Smooth muscle cell (in vitro differentiated cells): Measurements from ENCODE around the gene PRDM12. TPM values are rescaled to one million over a fixed set of nuclear protein-coding genes. Genes with fewer than 3 reads are reported as not detected.

Experiments
- DNase-seq: peaks from one replicate; lab custom pipeline; 2025; ENCODE audit not compliant: unreplicated experiment; lab: John Stamatoyannopoulos, UW
- H2AFZ ChIP-seq: fragments of 200-600 bp; sonication (generic); 2 replicates; pipeline ENCODE4 v1.6.0; 2016; ENCODE audit warnings: antibody characterized with exemption, low read depth, mild to moderate bottlenecking
- H3F3A ChIP-seq: fragments of 200-600 bp; sonication (generic); 2 replicates; pipeline ENCODE4 v1.6.0; 2017; ENCODE audit warnings: antibody characterized with exemption, low read depth
- H3K27ac ChIP-seq: fragments of 200-600 bp; sonication (generic); 2 replicates; pipeline ENCODE4 v1.5.1; 2016; ENCODE audit warnings: low read depth, mild to moderate bottlenecking
- H3K27me3 ChIP-seq: fragments of 200-600 bp; sonication (generic); 2 replicates; pipeline ENCODE4 v1.6.1; 2016; ENCODE audit warnings: low read depth, mild to moderate bottlenecking
- H3K36me3 ChIP-seq: fragments of 200-600 bp; sonication (generic); 2 replicates; pipeline ENCODE4 v1.5.1; 2016; ENCODE audit warnings: low read depth
- H3K4me1 ChIP-seq: fragments of 200-600 bp; sonication (generic); 2 replicates; pipeline ENCODE4 v1.5.1; 2016; ENCODE audit warnings: low read depth
- H3K4me2 ChIP-seq: fragments of 200-600 bp; sonication (generic); 2 replicates; pipeline ENCODE4 v1.6.0; 2016; ENCODE audit warnings: mild to moderate bottlenecking
- H3K4me3 ChIP-seq: fragments of 200-600 bp; sonication (generic); 2 replicates; pipeline ENCODE4 v1.5.1; 2016; ENCODE audit warnings: mild to moderate bottlenecking
- H3K79me2 ChIP-seq: fragments of 200-600 bp; sonication (generic); 2 replicates; pipeline ENCODE4 v1.6.0; 2016; ENCODE audit warnings: low read depth, mild to moderate bottlenecking
- H3K9ac ChIP-seq: fragments of 200-600 bp; sonication (generic); 2 replicates; pipeline ENCODE4 v1.6.0; 2016; ENCODE audit warnings: low read depth
- H3K9me3 ChIP-seq: fragments of 200-600 bp; sonication (generic); replicated peaks from 2 replicates; pipeline ENCODE4 v1.5.1; 2016; ENCODE audit warnings: low read depth
- H4K20me1 ChIP-seq: fragments of 200-600 bp; sonication (generic); 2 replicates; pipeline ENCODE4 v1.6.0; 2016; ENCODE audit warnings: low read depth
- CTCF ChIP-seq: fragments of 200-600 bp; sonication (generic); IDR thresholded peaks from 2 replicates; pipeline ENCODE4 v1.5.1; 2017; ENCODE audit warnings: borderline replicate concordance, mild to moderate bottlenecking, antibody characterized with exemption; ENCODE audit not compliant: insufficient read depth, poor library complexity, severe bottlenecking
- WGBS: methylation state at CpG from one replicate; pipeline ENCODE4 v1.1.7; 2016; ENCODE audit warnings: low lambda C conversion rate; 5-methylcytosine and 5-hydroxymethylcytosine counted together
- polyA plus RNA-seq: library from polyadenylated mRNA; unstranded; fragments of >200 nt; fragmentation: Nextera tagmentation; extraction: Ambion mirVana; gene quantifications from 2 replicates; pipeline ENCODE4 v1.2.1, GENCODE V29; 2016
- total RNA-seq: library from RNA; depleted of rRNA; stranded (reverse); fragments of >200 nt; gene quantifications from 2 replicates; pipeline ENCODE4 v1.2.3, GENCODE V29; 2014

Gene PRDM12
- total and polyA plus RNA-seq, 2 experiments from 2014 or later = not detected

- H2AFZ ChIP-seq = no peak overlapping the region
- no peaks in the 10 kb centered on the region for H3K79me2 ChIP-seq
- H3K36me3 ChIP-seq = peaks cover 7% of the 10 kb centered on the region
- DNase-seq = no peak
- no peaks in the 10 kb centered on the region for H3K9me3 ChIP-seq
- H3K9ac ChIP-seq = no peak overlapping the region
- no peak overlapping the region for H3K4me2 ChIP-seq
- H4K20me1 ChIP-seq = peaks cover 6% of the 10 kb centered on the region
- H3F3A ChIP-seq = no peaks in the 10 kb centered on the region
- 97% methylated on average over 25 of the region's 25 CpGs for WGBS
- H3K4me1 ChIP-seq = no peaks in the 10 kb centered on the region
- no peak for TF ChIP-seq CTCF
- H3K27me3 ChIP-seq = no peaks in the 10 kb centered on the region
- H3K27ac ChIP-seq = no peak overlapping the region
- H3K4me3 ChIP-seq = no peak overlapping the region
These were observed 30.8 kb upstream of the PRDM12 start for GRCh38 chr9:130633336-130634190.

- no peak overlapping the region for H3K4me2 ChIP-seq
- H3K36me3 ChIP-seq = peaks cover 7% of the 10 kb centered on the region
- H3K9me3 ChIP-seq = no peaks in the 10 kb centered on the region
- DNase-seq = no peak
- no peaks in the 10 kb centered on the region for H3K27me3 ChIP-seq
- H4K20me1 ChIP-seq = peaks cover 1% of the 10 kb centered on the region
- H3K79me2 ChIP-seq = no peaks in the 10 kb centered on the region
- H2AFZ ChIP-seq = no peak overlapping the region
- no peak for TF ChIP-seq CTCF
- no peak overlapping the region for H3K4me3 ChIP-seq
- no peaks in the 10 kb centered on the region for H3F3A ChIP-seq
- no peak overlapping the region for H3K27ac ChIP-seq
- no peak overlapping the region for H3K9ac ChIP-seq
- H3K4me1 ChIP-seq = no peaks in the 10 kb centered on the region
- WGBS = 96% methylated on average over 10 of the region's 14 CpGs
These were observed 30.1 kb upstream of the PRDM12 start for GRCh38 chr9:130634191-130634768.

- H3K36me3 ChIP-seq = peaks cover 7% of the 10 kb centered on the region
These were observed 29.6 kb upstream of the PRDM12 start for GRCh38 chr9:130634801-130635200.

More at GRCh38 chr9:130634801-130635200, 29.6 kb upstream of the PRDM12 start:
- no peak overlapping the region for H3K4me2 ChIP-seq
- no peak overlapping the region for H3K9ac ChIP-seq
- no peaks in the 10 kb centered on the region for H3K4me1 ChIP-seq
- no peaks in the 10 kb centered on the region for H3K79me2 ChIP-seq
- no peak overlapping the region for H3K4me3 ChIP-seq
- TF ChIP-seq CTCF = no peak
- H3F3A ChIP-seq = no peaks in the 10 kb centered on the region
- H4K20me1 ChIP-seq = no peaks in the 10 kb centered on the region
- no peaks in the 10 kb centered on the region for H3K27me3 ChIP-seq
- 98% methylated on average over 8 of the region's 8 CpGs for WGBS
- no peak for DNase-seq
- no peaks in the 10 kb centered on the region for H3K9me3 ChIP-seq
- H2AFZ ChIP-seq = no peak overlapping the region
- no peak overlapping the region for H3K27ac ChIP-seq
